Measurements from ENCODE around the gene PLEKHM3.
"Not testable (repeated sequence)": the region's sequence is repeated elsewhere in the genome, so short reads cannot be mapped to it uniquely, and the experiment has no call there.

Gene PLEKHM3

GRCh38 chr2:207949245-207949644 lies 76.1 kb downstream of the PLEKHM3 start:
- not testable (repeated sequence) for DNase-seq

GRCh38 chr2:207944979-207945600 lies 80.2 kb downstream of the PLEKHM3 start:
- no peak for DNase-seq

DNA sequence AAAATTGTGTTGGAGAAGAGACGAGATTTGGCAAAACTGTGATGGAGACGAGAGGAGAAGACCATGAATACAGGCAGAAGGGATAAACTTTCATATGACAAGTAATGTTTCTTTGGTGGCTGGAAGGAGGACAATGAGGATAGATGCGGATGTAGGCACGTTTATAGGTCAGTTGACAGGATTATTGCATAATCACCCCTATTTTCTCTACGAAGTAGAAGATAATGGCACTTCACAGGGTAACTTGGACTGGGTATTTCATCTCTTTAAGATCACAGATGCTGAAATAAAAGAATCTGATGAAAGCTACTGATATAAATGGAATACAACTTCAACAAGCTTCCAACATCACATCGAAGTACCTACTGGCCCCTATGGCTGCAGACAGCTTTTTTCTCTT lies 81.0 kb downstream of the PLEKHM3 start:
- no peak for DNase-seq

DNA sequence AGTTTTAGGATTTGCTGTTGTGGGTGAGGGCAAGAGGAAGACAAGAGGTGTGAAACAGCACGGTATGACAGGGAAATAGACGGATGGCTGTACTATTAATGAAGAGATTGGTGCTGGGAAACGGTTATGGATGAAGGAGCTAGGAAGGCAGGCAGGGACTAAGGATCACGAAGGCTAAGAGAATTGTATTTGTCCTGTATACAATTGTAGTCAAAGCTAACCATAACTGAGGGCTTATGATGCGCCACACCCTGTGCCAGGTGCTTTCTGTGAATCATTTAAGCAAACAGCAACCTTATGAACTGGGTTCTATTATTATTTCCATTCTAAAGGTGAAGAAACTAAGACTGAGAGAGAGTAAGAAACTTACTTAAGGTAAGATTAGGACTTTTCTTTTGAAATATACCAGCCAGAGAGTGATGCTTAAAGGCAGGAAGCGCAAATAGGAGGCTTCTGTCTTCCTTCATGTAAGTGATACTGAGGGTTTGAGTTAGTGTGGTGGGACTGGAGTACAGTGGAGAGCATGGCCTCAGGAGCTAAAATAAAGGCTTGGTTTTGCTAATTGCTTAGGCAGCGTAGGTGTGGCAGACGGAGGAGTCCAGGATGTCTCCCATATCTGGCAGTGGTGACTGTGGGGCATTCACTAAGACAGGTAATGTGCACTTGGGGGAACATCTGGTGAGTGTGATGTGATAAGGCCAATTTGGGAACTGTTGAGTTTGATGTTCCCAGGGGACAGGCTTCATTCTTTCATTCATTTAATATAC lies 85.8 kb downstream of the PLEKHM3 start:
- no peak for DNase-seq

- no peak for DNase-seq
Observed at GRCh38 chr2:207938886-207939285, 86.4 kb downstream of the PLEKHM3 start.

GRCh38 chr2:207938415-207938814 lies 86.9 kb downstream of the PLEKHM3 start:
- DNase-seq, result no peak

DNA sequence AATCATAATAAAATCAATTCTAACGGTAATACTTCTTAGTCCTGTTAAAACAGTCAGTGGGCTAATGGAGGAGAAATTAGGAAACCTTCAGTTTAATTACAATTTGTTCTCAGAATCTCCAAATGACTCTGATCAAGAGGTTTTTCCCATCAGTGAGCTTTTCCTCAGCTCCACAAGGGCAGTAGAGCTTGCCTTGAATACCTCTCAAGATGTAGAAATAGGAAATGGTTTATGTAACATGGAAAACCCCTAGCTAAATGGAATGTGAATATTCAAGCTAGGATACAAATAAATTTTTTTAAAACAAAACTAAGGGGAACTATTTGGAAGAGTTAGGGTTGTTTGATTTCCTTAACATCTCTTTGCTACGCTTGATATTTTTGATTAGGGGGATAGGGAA lies 87.5 kb downstream of the PLEKHM3 start:
- no peak for DNase-seq

GRCh38 chr2:207937253-207937652 lies 88.1 kb downstream of the PLEKHM3 start:
- no peak for DNase-seq

DNA sequence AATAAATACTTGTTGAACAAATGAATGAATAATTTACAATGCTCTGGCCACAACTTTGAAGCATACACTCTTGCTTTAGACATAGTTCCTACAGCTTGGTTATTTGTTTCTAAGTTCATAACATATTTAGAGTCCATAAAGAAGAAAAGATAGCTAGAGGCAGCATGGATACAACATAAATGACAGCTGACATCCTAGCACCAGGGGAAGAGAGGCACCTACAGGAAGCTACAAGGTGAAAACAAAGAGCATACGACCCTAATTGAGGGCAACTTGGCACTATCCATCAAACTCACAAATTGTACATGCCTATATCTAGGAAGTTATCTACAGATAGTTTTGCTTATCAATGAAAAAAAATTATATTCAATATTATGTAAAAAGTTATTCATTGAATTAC lies 88.9 kb downstream of the PLEKHM3 start:
- no peak for DNase-seq

DNA sequence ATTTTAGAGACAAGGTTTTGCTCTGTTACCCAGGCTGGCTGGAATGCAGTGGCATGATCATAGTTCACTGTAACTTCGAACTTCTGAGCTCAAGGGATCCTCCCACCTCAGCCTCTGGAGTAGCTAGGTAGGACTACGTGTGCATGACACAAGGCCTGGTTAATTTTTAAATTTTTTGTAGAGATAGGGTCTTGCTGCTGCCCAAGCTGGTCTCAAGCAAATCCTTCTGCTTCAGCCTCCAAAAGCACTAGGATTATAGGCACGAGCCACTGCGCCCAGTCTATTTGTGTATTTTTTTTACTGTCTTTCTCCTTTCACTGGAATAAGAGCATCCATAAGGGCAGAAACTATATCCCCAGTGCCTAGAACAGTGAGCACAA lies 89.3 kb downstream of the PLEKHM3 start:
- DNase-seq, result no peak

GRCh38 chr2:207935121-207935990 lies 90.0 kb downstream of the PLEKHM3 start:
- DNase-seq, result no peak

- no peak for DNase-seq
Observed at GRCh38 chr2:207934720-207935119, 90.6 kb downstream of the PLEKHM3 start.

DNA sequence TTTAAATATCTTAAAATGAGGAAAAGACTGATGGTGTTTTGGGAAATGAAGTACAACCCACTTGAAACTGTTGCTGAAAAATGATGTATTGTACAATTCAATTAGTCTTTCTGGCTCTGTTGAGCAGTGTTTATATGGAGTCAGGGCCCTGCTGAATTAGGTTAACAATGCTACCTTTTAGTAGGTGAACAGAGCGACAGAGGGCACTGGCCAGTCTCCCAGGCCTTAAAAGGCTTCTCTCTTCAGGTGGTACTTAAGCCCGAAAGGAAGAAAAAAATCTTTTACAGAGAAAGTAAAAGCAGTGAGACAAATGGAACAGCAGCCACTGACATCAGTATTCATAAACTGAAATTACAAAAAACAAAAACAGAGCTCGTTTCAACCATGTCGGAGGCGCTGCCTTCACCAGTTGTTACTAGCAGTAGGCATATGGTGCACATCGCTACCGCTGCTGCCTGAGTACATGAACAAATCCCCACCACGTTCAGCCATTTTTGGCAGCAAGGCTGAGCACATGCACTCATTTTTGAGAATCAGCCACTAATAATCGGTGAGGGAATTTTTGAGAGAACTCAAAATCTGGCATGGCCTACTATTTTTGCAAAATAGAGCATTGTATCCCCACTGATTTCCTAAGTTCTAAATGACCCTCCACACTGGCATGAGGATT lies 91.8 kb downstream of the PLEKHM3 start:
- no peak for DNase-seq

DNA sequence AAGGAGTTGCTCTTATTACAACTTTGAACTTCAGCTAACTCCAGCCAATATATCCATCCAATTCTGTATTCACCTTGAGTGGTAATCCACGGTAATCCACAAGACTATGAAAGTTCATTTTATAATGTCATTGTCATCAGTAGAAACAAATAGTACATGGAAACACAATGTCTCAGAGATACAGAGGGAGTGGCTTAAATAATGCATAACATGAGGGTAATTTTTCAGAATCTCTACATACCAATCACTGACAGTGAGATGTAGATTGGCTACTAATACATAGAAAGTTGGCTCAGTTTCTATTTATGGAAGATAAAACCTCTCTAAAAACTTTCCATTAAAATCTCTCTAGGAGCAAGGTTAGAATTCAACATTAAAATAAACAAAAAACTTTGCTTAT lies 93.2 kb downstream of the PLEKHM3 start:
- DNase-seq, result no peak

DNA sequence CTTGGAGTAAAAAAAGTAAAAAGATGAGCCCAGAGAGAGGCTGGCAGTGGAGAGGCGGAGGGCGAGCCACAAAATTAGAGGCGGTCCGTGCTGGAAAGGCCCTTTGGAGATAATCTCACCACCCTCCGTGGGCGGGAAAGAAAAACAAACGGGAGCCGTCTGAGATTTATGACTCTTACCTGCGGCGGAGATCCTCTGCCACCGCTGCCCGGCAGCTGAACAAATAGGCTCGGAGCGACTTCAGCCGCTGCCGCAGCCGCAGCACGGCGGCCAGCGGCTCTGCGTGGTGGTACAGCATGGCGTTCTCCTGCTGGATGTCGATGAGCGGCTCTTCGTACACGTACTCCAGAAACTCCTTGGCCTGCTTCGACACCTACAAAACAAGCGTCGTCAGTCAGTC lies 94.6 kb downstream of the PLEKHM3 start:
- DNase-seq, result no peak

DNA sequence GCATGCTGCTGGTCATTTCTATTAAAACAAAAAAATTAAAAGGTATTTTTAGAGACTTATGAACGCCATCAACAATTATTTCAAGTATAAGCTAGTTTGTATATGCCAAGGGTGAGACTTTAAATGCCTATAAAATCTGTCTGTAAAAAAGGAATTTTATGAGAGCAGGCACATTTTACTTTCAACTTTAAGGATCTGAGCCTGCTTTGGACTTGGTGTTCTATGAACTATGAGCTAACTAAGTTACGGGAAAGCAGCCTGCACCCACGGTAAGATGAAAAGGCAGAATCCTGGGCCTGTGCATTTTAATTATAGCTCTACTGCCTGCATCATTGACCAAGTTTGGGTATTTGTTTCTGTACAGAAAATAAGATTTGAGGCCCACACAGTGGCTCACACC lies 95.4 kb downstream of the PLEKHM3 start:
- no peak for DNase-seq

DNA sequence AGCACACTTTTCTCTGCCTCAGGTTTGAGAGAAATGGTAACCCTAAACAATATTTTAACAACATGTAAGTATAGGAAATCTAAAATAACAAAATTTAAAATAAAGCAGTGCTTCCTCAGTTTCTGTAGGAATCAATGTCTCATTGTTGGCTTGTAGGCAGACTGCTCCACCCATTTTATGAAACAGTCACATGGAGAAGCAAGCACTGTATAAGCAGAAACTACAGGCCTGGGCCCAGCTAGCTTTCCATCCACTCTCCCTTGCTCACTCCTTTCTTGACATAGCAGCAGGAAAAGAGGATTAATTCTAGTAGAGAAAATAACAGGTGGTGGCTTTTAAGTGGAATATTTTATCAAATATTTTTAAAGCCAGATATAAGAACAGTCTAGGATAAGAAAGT lies 97.2 kb downstream of the PLEKHM3 start:
- no peak for DNase-seq

DNA sequence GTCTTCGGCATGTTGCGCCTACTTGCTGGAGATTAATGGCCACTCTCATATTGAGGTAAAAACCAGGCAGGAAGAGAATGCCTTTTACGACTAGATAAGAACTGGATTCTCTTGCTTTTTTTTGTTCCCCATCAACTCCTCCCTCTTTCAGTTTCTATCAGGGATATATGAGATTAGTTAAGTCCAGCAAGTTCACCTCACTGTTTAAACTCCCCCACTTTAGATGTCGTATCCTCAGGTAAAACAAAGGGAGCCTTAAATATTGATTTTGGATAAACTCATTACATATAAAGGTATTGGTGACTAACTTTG lies 98.4 kb downstream of the PLEKHM3 start:
- no peak for DNase-seq

DNA sequence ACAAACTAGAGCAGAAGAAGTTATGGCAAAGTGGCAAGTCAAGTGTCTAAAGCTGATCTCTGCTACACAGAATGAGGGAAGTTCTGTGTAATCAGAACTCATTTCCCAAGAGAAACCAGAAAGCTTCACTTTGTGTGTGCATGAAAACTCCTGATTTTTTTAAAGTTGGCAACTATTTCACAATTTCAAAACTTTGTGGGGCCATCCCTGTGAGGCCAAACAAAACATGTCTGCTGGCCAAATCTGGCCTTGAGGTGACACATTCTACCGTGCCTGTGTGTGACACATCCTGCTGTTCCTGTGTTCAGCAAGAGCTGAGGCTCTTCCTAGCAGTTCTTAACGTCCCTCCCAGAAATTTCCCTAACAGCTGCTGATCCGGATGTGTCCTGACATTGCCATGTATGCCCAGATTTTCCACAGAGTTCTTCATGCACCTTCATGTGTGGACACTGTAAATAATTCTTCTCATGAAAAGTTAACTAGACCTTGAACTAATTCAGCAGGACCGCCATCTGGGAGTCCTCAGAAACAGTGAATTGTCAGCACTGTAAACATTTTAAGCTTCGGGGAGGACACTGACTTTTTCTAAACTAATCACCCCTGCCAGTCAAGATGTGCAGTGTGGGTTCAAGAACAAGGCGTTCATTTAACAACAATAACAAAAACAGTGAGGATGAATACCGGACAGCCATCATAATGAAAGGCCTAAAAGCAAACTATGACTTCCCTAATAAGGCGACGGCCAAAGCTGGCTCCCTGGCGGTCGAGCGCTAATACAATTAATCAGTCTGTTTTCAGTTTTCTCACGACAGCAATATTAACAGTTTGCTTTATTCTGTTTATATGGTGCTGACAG lies 99.0 kb downstream of the PLEKHM3 start:
- DNase-seq, result no peak

DNA sequence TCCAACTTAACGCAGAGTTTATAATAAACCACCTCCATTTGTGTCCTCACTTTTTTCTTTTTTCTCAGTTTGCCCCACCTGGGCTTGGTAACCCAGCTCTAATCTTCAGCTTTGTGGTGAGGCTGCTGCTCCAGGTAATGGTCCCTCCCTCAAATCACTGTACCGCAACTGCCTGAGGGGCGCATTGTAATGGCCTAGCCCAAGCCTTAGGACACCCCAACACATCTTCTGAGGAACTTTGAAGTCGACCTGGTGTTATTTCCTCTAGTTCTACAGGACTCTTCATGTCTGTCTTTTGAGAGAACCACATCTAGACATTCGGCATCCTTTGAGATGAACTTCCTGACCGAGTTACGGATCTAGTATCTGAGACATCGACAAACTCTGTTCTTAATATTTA lies 99.7 kb downstream of the PLEKHM3 start:
- DNase-seq, result no peak

DNA sequence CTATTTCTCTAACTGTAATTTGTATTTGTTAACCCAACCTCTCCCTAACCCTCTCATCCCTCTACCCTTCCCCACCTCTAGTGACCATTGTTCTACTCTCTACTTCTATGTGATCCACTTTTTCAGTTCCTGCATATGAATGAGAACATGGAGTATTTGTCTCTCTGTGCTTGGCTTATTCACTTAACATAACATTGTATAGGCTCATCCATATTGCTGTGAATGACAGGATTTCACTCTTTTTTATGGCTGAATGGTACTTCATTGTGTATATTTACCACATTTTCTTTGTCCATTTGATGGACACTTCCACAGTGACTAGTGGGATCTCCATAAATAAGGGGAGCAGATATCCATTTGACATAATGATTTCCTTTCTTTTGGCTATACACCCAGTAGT lies 103.7 kb downstream of the PLEKHM3 start:
- DNase-seq, result no peak

DNA sequence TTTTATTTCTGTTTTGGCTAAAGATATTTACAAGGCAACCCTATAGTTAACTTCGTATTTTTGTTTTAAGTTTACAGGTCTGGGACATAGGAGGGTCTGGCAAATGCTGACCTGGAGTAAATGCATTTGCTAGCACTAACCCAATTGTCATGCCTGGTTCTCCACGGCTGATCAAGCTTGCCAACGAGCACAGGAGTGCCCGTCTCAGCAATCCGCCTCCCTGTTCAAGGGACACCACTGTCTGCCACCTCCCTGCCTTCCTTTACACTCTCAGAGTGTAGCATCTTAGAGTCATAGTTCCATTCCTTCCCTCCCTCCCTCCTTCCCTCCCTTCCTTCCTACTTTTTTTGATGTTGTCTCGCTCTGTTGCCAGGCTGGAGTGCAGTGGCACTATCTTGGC lies 104.6 kb downstream of the PLEKHM3 start:
- no peak for DNase-seq

DNA sequence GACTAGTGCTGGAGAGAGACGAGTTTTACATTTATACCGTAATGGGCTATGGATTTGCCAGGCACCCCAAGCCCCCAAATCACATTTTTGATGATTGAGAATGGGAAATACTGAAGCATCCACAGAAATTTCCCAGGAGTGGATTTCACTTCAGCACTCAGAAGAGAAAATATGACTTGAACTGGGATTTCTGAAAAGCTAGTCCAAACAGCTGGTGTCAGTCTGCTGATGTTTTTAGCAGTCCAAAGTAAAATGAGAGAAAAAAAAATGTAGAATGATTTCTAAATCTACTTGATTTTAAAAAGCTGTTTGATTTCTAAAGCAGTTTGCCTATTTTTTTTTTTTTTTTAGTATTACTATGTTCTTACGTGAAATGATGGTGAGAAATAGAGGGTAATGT lies 105.0 kb downstream of the PLEKHM3 start:
- no peak for DNase-seq

Measured in activated CD8-positive, alpha-beta memory T cell treated with anti-CD3 and anti-CD28 coated beads for 24 hours (primary cell).